MM.1S (cell line): ENCODE results near the gene RBM46.

ENCODE experiments used
- DNase-seq: peaks from one replicate; pipeline ENCODE4 v3.0.0-alpha.2; 2015
- H2AFZ ChIP-seq: fragments of 300-600 bp; sonication (generic); 2 replicates; pipeline ENCODE4 v1.6.0; 2016; ENCODE audit warnings: antibody characterized with exemption, low read length
- H3F3A ChIP-seq: fragments of 300-600 bp; sonication (generic); 2 replicates; pipeline ENCODE4 v1.6.1; 2016; ENCODE audit warnings: mild to moderate bottlenecking, antibody characterized with exemption, low read length, moderate library complexity, mixed read lengths; ENCODE audit not compliant: insufficient read depth
- H3K27ac ChIP-seq: fragments of 300-600 bp; sonication (generic); 2 replicates; pipeline ENCODE4 v1.5.1; 2016; ENCODE audit warnings: mild to moderate bottlenecking, low read length
- H3K27me3 ChIP-seq: fragments of 300-600 bp; sonication (generic); replicated peaks from 2 replicates; pipeline ENCODE4 v1.6.0; 2016; ENCODE audit warnings: low read length; ENCODE audit not compliant: insufficient read depth
- H3K36me3 ChIP-seq: fragments of 300-600 bp; sonication (generic); replicated peaks from 2 replicates; pipeline ENCODE4 v1.6.1; 2016; ENCODE audit warnings: mild to moderate bottlenecking, low read length, mixed read lengths; ENCODE audit not compliant: insufficient read depth
- H3K4me1 ChIP-seq: fragments of 300-600 bp; sonication (generic); 2 replicates; pipeline ENCODE4 v1.6.1; 2016; ENCODE audit warnings: low read length, mixed read lengths
- H3K4me2 ChIP-seq: fragments of 300-600 bp; sonication (generic); 2 replicates; pipeline ENCODE4 v1.6.0; 2016; ENCODE audit warnings: low read depth, low read length
- H3K4me3 ChIP-seq: fragments of 300-600 bp; sonication (generic); 2 replicates; pipeline ENCODE4 v1.5.1; 2016; ENCODE audit warnings: low read length, mixed read lengths
- H3K79me2 ChIP-seq: fragments of 300-600 bp; sonication (generic); 2 replicates; pipeline ENCODE4 v1.6.1; 2016; ENCODE audit warnings: mixed run types, low read length, mixed read lengths
- H3K9ac ChIP-seq: fragments of 300-600 bp; sonication (generic); 2 replicates; pipeline ENCODE4 v1.6.1; 2016; ENCODE audit warnings: low read length, mixed read lengths
- H3K9me2 ChIP-seq: fragments of 300-600 bp; sonication (generic); replicated peaks from 2 replicates; pipeline ENCODE4 v1.6.1; 2016; ENCODE audit warnings: mild to moderate bottlenecking, low read length, mixed read lengths; ENCODE audit not compliant: insufficient read depth
- H3K9me3 ChIP-seq: fragments of 300-600 bp; sonication (generic); replicated peaks from 2 replicates; pipeline ENCODE4 v1.6.1; 2016; ENCODE audit warnings: mild to moderate bottlenecking, low read length, mixed read lengths; ENCODE audit not compliant: insufficient read depth
- H4K20me1 ChIP-seq: fragments of 300-600 bp; sonication (generic); 2 replicates; pipeline ENCODE4 v1.6.1; 2016; ENCODE audit warnings: mild to moderate bottlenecking, low read length, moderate library complexity, mixed read lengths; ENCODE audit not compliant: insufficient read depth
- EZH2 ChIP-seq: fragments of 300-600 bp; sonication (generic); optimal IDR thresholded peaks from 2 replicates; pipeline ENCODE3; 2017; ENCODE audit warnings: low read depth, mild to moderate bottlenecking, antibody characterized with exemption, low read length, mixed read lengths
- EZH2phosphoT487 ChIP-seq: fragments of 300-600 bp; sonication (generic); IDR thresholded peaks from 2 replicates; pipeline ENCODE4 v1.6.1; 2018; ENCODE audit warnings: antibody characterized with exemption, low read length
- TF ChIP-seq, protein P1 (sequence below): fragments of 300-600 bp; sonication (generic); IDR thresholded peaks from 2 replicates; pipeline ENCODE4 v1.5.1; 2016; ENCODE audit warnings: antibody characterized with exemption, low read length, mixed read lengths

The RBM46 gene

GRCh38 chr4:154781983-154782293 lies 866 bp downstream of the RBM46 start:
- H3F3A ChIP-seq: no peaks in the 10 kb centered on the region
- H3K27ac ChIP-seq: no peak overlapping the region
- no peaks in the 10 kb centered on the region for H3K4me1 ChIP-seq
- H2AFZ ChIP-seq: no peak overlapping the region
- H3K9me3 ChIP-seq: no peaks in the 10 kb centered on the region
- H3K9me2 ChIP-seq: no peaks in the 10 kb centered on the region
- H3K9ac ChIP-seq: no peak overlapping the region
- DNase-seq: no peak
- no peak overlapping the region for H3K4me3 ChIP-seq
- H4K20me1 ChIP-seq: no peaks in the 10 kb centered on the region
- no peak overlapping the region for H3K4me2 ChIP-seq
- H3K27me3 ChIP-seq: no peaks in the 10 kb centered on the region
- H3K36me3 ChIP-seq: no peaks in the 10 kb centered on the region
- TF ChIP-seq EZH2phosphoT487: no peak
- TF ChIP-seq EZH2: no peak
- TF ChIP-seq, protein P1, sequence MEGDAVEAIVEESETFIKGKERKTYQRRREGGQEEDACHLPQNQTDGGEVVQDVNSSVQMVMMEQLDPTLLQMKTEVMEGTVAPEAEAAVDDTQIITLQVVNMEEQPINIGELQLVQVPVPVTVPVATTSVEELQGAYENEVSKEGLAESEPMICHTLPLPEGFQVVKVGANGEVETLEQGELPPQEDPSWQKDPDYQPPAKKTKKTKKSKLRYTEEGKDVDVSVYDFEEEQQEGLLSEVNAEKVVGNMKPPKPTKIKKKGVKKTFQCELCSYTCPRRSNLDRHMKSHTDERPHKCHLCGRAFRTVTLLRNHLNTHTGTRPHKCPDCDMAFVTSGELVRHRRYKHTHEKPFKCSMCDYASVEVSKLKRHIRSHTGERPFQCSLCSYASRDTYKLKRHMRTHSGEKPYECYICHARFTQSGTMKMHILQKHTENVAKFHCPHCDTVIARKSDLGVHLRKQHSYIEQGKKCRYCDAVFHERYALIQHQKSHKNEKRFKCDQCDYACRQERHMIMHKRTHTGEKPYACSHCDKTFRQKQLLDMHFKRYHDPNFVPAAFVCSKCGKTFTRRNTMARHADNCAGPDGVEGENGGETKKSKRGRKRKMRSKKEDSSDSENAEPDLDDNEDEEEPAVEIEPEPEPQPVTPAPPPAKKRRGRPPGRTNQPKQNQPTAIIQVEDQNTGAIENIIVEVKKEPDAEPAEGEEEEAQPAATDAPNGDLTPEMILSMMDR: no peak
- no peaks in the 10 kb centered on the region for H3K79me2 ChIP-seq

GRCh38 chr4:154807042-154807630 lies 26.1 kb downstream of the RBM46 start:
- no peaks in the 10 kb centered on the region for H3K27me3 ChIP-seq
- H3K4me2 ChIP-seq: peak overlapping the region; percentile 25; the same call in 1 of the 2 replicates
- peak overlapping the region; percentile 52; the same call in 1 of the 2 replicates for H2AFZ ChIP-seq
- no peaks in the 10 kb centered on the region for H3K79me2 ChIP-seq
- no peak overlapping the region for H3K27ac ChIP-seq
- TF ChIP-seq EZH2phosphoT487: no peak
- TF ChIP-seq, protein P1: peak; percentile 84
- no peaks in the 10 kb centered on the region for H3F3A ChIP-seq
- no peaks in the 10 kb centered on the region for H4K20me1 ChIP-seq
- H3K4me3 ChIP-seq: no peak overlapping the region
- DNase-seq: peak; percentile 65
- H3K4me1 ChIP-seq: no peaks in the 10 kb centered on the region
- H3K36me3 ChIP-seq: no peaks in the 10 kb centered on the region
- no peaks in the 10 kb centered on the region for H3K9me3 ChIP-seq
- no peaks in the 10 kb centered on the region for H3K9me2 ChIP-seq
- no peak overlapping the region for H3K9ac ChIP-seq

DNA sequence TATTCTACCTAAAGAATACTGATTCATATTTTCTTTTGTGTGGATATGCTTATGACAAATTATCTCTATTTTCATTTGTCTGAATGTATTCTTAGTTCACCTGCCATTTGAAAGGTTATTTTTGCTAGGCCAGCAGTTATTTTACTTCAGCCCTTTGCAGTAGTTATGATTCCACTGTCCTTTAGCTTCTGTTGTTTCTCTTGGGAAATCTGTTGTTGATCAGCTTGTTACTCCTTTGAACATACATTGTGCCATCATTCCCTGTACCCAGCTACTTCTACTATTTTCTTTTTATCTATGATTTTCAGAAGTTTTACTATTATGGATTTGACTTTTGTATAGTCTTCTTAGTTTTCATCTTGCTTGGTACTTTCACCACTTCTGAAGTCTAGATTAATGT lies 37.2 kb downstream of the RBM46 start:
- no peaks in the 10 kb centered on the region for H3K4me1 ChIP-seq
- H3K27me3 ChIP-seq: no peaks in the 10 kb centered on the region
- DNase-seq: no peak
- no peaks in the 10 kb centered on the region for H3K9me3 ChIP-seq
- TF ChIP-seq EZH2 (no peak), EZH2phosphoT487 (no peak)
- TF ChIP-seq, protein P1: no peak
- H2AFZ ChIP-seq: no peak overlapping the region
- H3F3A ChIP-seq: no peaks in the 10 kb centered on the region
- no peaks in the 10 kb centered on the region for H3K79me2 ChIP-seq
- no peaks in the 10 kb centered on the region for H3K36me3 ChIP-seq
- no peak overlapping the region for H3K27ac ChIP-seq
- H3K9ac ChIP-seq: no peak overlapping the region
- H4K20me1 ChIP-seq: no peaks in the 10 kb centered on the region
- no peaks in the 10 kb centered on the region for H3K9me2 ChIP-seq
- no peak overlapping the region for H3K4me3 ChIP-seq
- no peak overlapping the region for H3K4me2 ChIP-seq
